SK-N-SH (cell line): Measurements from ENCODE around the gene BACE2. TPM values are rescaled to one million over a fixed set of nuclear protein-coding genes. Genes with fewer than 3 reads are reported as not detected.

Source experiments
- CTCF ChIA-PET: fragments of 300-600, 350-600 bp; formaldehyde crosslinking; extraction: SDS; loops from one replicate; lab custom pipeline; 2021; lab: Yijun Ruan, JAX
- POLR2A ChIA-PET: fragments of 350-600 bp; sonication (Branson Sonifier 250); formaldehyde crosslinking; extraction: SDS; loops from one replicate; lab custom pipeline; 2020; ENCODE audit warnings: antibody characterized with exemption, inconsistent platforms; lab: Yijun Ruan, JAX
- DNase-seq: peaks from one replicate; pipeline ENCODE4 v3.0.0; 2012
- H2AFZ ChIP-seq: fragments of 200-600 bp; sonication (generic); 2 replicates; pipeline ENCODE4 v1.8.1; 2016; ENCODE audit warnings: antibody characterized with exemption, mild to moderate bottlenecking, low read depth
- H3F3A ChIP-seq: fragments of 200-600 bp; sonication (generic); replicated peaks from 2 replicates; pipeline ENCODE3; 2016; ENCODE audit warnings: antibody characterized with exemption, mild to moderate bottlenecking; ENCODE audit not compliant: insufficient read depth
- H3K27ac ChIP-seq, 2 experiments: fragments of 200-500 bp in 1 of 2; fragments of 200-600 bp in 1 of 2; sonication (Bioruptor generic) in 1 of 2; sonication (generic), shearing (Covaris generic) in 1 of 2; 2 replicates each; pipeline versions ENCODE4 v1.5.1 to v1.6.1; 2014 to 2016; ENCODE audit warnings: low read depth in 2 of 2, inconsistent platforms in 1 of 2, low read length in 1 of 2, mild to moderate bottlenecking in 1 of 2, mixed read lengths in 1 of 2
- H3K27me3 ChIP-seq: fragments of 200-600 bp; sonication (generic), shearing (Covaris generic); 2 replicates; pipeline ENCODE4 v1.6.1; 2016; ENCODE audit warnings: mixed run types; ENCODE audit not compliant: insufficient read depth
- H3K36me3 ChIP-seq, 2 experiments: fragments of 200-500 bp in 1 of 2; fragments of 200-600 bp in 1 of 2; sonication (Bioruptor generic) in 1 of 2; sonication (generic) in 1 of 2; replicated peaks in 1 of 2; 2 replicates each; pipeline versions ENCODE3 to v1.5.1; 2014 to 2016; ENCODE audit warnings: low read length in 1 of 2, mild to moderate bottlenecking in 1 of 2; ENCODE audit not compliant: insufficient read depth in 2 of 2, control insufficient read depth in 1 of 2
- H3K4me1 ChIP-seq, 2 experiments: fragments of 200-500 bp in 1 of 2; fragments of 200-600 bp in 1 of 2; sonication (Bioruptor generic) in 1 of 2; sonication (generic), shearing (Covaris generic) in 1 of 2; 2 replicates each; pipeline versions ENCODE4 v1.5.1 to v1.6.1; 2014 to 2016; ENCODE audit warnings: low read depth in 1 of 2, low read length in 1 of 2, mixed run types in 1 of 2; ENCODE audit not compliant: insufficient read depth in 2 of 2, control insufficient read depth in 1 of 2
- H3K4me2 ChIP-seq: fragments of 200-600 bp; sonication (generic), shearing (Covaris generic); 2 replicates; pipeline ENCODE4 v1.6.1; 2017; ENCODE audit warnings: mixed run types
- H3K4me3 ChIP-seq, 2 experiments: fragments of 200-500 bp in 1 of 2; fragments of 200-600 bp in 1 of 2; sonication (Bioruptor generic) in 1 of 2; sonication (generic), shearing (Covaris generic) in 1 of 2; 2 replicates each; pipeline versions ENCODE4 v1.5.1 to v1.8.1; 2014 to 2016; ENCODE audit warnings: low read depth in 2 of 2, inconsistent platforms in 1 of 2, low read length in 1 of 2, mild to moderate bottlenecking in 1 of 2, mixed read lengths in 1 of 2, moderate library complexity in 1 of 2
- H3K79me2 ChIP-seq: fragments of 200-600 bp; sonication (generic); 2 replicates; pipeline ENCODE4 v1.8.1; 2017; ENCODE audit warnings: mild to moderate bottlenecking; ENCODE audit not compliant: insufficient read depth
- H3K9ac ChIP-seq: fragments of 200-600 bp; sonication (generic); 2 replicates; pipeline ENCODE4 v1.6.1; 2017; ENCODE audit warnings: mixed run types
- H3K9me2 ChIP-seq: fragments of 200-600 bp; sonication (generic); 2 replicates; pipeline ENCODE4 v1.6.1; 2017; ENCODE audit warnings: mixed run types
- H3K9me3 ChIP-seq: fragments of 200-600 bp; sonication (generic); 2 replicates; pipeline ENCODE4 v1.6.1; 2017; ENCODE audit warnings: mixed run types, mild to moderate bottlenecking, moderate library complexity
- H4K20me1 ChIP-seq: fragments of 200-600 bp; sonication (generic); 2 replicates; pipeline ENCODE4 v1.6.1; 2017; ENCODE audit warnings: mild to moderate bottlenecking, mixed run types; ENCODE audit not compliant: insufficient read depth
- CTCF ChIP-seq: fragments of 200-600 bp; sonication (generic); IDR thresholded peaks from 2 replicates; pipeline ENCODE4 v1.6.1; 2017; ENCODE audit warnings: antibody characterized with exemption, mild to moderate bottlenecking, moderate library complexity
- ELF1 ChIP-seq: IDR thresholded peaks from 2 replicates; pipeline ENCODE4 v1.4.0; 2012
- FOXJ3 ChIP-seq: sonication (generic); formaldehyde crosslinking; IDR thresholded peaks from 2 replicates; pipeline ENCODE4 v1.5.1; 2020; ENCODE audit warnings: mild to moderate bottlenecking, missing genetic modification reagents
- MAX ChIP-seq: IDR thresholded peaks from 2 replicates; pipeline ENCODE4 v1.4.0; 2012; ENCODE audit warnings: low read depth
- MXI1 ChIP-seq: IDR thresholded peaks from 2 replicates; pipeline ENCODE4 v1.6.1; 2012; ENCODE audit warnings: mild to moderate bottlenecking, low read depth, low read length, improper control_type of control experiment
- RAD21 ChIP-seq: IDR thresholded peaks from 2 replicates; pipeline ENCODE4 v1.6.1; 2012; ENCODE audit warnings: mild to moderate bottlenecking, low read length
- SIN3A ChIP-seq: IDR thresholded peaks from 2 replicates; pipeline ENCODE4 v1.6.1; 2012; ENCODE audit warnings: low read depth, mild to moderate bottlenecking, low read length, moderate library complexity, borderline replicate concordance
- SMC3 ChIP-seq: IDR thresholded peaks from 2 replicates; pipeline ENCODE4 v1.6.1; 2012; ENCODE audit warnings: low read depth, low read length, improper control_type of control experiment
- TAF1 ChIP-seq: IDR thresholded peaks from 2 replicates; pipeline ENCODE4 v1.6.1; 2012; ENCODE audit warnings: low read depth, mild to moderate bottlenecking, low read length, moderate library complexity, borderline replicate concordance
- USF2 ChIP-seq: fragments of 150-350 bp; IDR thresholded peaks from 2 replicates; pipeline ENCODE4 v1.6.1; 2017; ENCODE audit warnings: antibody characterized with exemption, low read length, low read depth, borderline replicate concordance
- WGBS: methylation state at CpG from one replicate; pipeline ENCODE4 v1.1.6; 2017; ENCODE audit warnings: low lambda C conversion rate; 5-methylcytosine and 5-hydroxymethylcytosine counted together
- polyA plus RNA-seq, 3 experiments: library from polyadenylated mRNA; depleted of rRNA; stranded (reverse); fragments of >200 nt; gene quantifications; 2 replicates each; pipeline ENCODE4 v1.2.3, GENCODE V29; 2012

Gene BACE2
- polyA plus RNA-seq, 1 of the 3 experiments (the other 2 are of a cell fraction) = 23.4 TPM

- Histone ChIP-seq H3K79me2 (no peaks in the 10 kb centered on the region), H3K4me1 (no peaks in the 10 kb centered on the region), H2AFZ (no peak overlapping the region), H4K20me1 (no peaks in the 10 kb centered on the region), H3K9ac (no peak overlapping the region), H3K4me3 (no peak overlapping the region), H3F3A (no peaks in the 10 kb centered on the region), H3K27me3 (0 out of 2 replicates have a peak, but pooled peaks cover 9% of the 10 kb centered on the region), H3K27ac (no peak overlapping the region), H3K4me2 (no peak overlapping the region), H3K9me2 (no peaks in the 10 kb centered on the region), H3K36me3 (no peaks in the 10 kb centered on the region), H3K9me3 (no peaks in the 10 kb centered on the region)
- 0% methylated on average over 1 of the region's 1 CpG for WGBS
- POLR2A ChIA-PET = no interaction called here
- CTCF ChIA-PET = interaction anchor here (4.8 kb wide), 1 partner anchor 11 kb away, joined by 26 read pairs; no protein-coding TSS in a partner anchor
- DNase-seq = no peak
- TF ChIP-seq ELF1 = no peak
- no peak for TF ChIP-seq CTCF
- no peak for TF ChIP-seq USF2
- TF ChIP-seq SIN3A = no peak
- no peak for TF ChIP-seq FOXJ3
- TF ChIP-seq MAX = no peak
- no peak for TF ChIP-seq RAD21
- no peak for TF ChIP-seq MXI1
- no peak for TF ChIP-seq TAF1
These were observed 126.7 kb downstream of the BACE2 start for GRCh38 chr21:41294548-41295231.

- TF ChIP-seq SMC3 = no peak
- TF ChIP-seq, all 33 proteins: peak for 0
- no peak overlapping the region for H3K4me3 ChIP-seq
- 7% methylated on average over 3 of the region's 4 CpGs for WGBS
- no peaks in the 10 kb centered on the region for H3F3A ChIP-seq
- no peak overlapping the region for H3K9ac ChIP-seq
- H3K4me2 ChIP-seq = no peak overlapping the region
- H4K20me1 ChIP-seq = no peaks in the 10 kb centered on the region
- no peaks in the 10 kb centered on the region for H3K9me2 ChIP-seq
- CTCF ChIA-PET = interaction anchor here (4.8 kb wide), 1 partner anchor 12 kb away, joined by 26 read pairs; no protein-coding TSS in a partner anchor
- H3K36me3 ChIP-seq = no peaks in the 10 kb centered on the region
- H3K79me2 ChIP-seq = no peaks in the 10 kb centered on the region
- H2AFZ ChIP-seq = no peak overlapping the region
- no peaks in the 10 kb centered on the region for H3K4me1 ChIP-seq
- no peak for DNase-seq
- H3K9me3 ChIP-seq = no peaks in the 10 kb centered on the region
- POLR2A ChIA-PET = no interaction called here
- H3K27me3 ChIP-seq = 0 out of 2 replicates have a peak, but pooled peaks cover 9% of the 10 kb centered on the region
- no peak overlapping the region for H3K27ac ChIP-seq
These were observed 127.8 kb downstream of the BACE2 start for GRCh38 chr21:41295721-41296254.
